ENCODE data around the gene MNX1.
A peak's percentile ranks its signal among the peaks of the same experiment; 100 is the strongest.

Gene MNX1

DNA sequence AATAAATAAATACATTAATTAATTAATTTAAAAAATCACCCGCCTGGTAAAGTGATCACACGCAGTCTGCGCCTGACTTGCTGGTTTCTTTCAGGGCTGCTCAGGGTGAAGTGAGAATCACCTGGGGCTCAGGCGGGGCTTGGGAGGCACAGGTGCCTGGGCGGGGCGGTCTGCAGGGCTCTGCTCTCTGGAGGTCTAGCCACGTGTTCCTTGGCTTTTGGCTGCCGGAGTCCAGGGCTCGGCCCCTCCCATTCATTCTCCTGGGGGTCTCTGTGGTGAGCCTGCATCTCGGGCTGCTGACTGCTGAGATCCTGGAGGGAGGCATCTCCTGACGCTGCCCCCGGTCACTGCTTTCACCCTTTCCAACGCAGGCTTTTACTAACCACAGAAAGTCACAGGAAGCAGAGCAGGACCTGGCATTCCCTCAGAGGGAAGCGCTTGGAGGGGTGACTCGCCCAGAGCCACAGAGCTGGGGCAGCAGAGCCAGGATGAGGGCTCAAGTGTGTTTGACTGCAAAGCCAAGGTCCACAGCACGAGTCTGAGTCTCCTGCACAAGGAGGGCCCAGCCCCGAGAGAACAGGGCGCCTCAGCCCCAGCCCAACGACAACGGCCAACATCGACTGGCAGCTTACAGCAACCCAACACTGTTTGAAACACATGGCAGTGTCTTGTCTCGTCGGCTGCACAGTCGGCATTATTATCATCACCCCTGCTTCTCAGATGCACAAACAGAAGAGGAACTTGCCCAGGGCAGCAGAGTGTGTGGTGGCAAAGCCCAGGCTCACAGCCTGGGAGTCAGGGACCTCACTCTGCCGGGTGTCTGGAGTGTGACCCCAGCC, 22.4 kb upstream of the MNX1 start:
- DNase-seq, result no peak

DNA sequence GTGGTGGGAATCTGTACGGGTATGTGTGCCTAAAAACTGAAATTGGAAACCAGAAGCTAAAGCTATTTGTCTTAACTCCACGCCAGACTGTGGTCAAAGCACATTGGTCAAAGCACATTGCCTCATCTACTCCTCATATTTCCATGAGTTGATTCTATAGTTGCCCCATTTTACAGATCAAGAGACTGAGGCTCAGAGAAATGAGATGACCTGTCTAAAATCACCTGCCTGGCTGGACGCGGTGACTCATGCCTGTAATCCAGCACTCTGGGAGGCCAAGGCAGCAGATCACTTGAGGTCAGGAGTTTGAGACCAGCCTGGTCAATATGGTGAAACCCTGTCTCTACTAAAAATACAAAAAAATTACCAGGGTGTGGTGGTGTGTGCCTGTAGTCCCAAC, 21.7 kb upstream of the MNX1 start:
- DNase-seq, result no peak

DNA sequence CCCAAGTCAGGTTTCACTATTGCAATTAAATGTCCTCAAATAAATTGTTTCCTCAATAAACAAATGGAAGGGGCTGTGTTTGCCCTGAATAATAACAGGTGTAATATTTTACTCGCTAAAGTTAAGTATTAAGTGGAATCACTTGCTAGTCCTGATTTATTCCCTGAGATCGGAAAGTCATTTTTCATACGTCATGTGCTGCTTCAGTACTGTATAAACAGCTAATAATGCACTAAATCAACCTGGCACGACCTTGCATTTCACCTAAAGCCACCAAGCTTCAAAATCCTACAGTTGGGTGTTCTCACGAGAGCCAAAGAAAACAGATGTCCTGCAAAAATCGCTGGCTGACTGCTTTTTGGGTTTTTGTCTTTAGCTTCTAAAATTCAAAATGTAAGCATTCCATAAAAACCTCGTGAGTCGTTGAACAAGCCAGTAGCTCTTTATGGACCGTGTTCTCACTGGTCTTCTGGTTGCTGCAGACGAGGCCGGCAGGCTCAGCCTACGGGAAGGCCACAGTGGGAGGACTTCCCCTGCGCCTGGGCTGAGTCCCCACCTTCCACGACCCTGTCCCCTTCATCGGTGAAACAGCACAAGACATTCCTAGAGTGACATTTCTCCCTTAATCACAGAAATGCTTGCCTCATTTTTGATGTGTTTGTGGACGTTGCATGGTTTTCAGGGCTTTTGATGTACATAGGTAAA, 17.9 kb upstream of the MNX1 start:
- DNase-seq, result no peak

DNA sequence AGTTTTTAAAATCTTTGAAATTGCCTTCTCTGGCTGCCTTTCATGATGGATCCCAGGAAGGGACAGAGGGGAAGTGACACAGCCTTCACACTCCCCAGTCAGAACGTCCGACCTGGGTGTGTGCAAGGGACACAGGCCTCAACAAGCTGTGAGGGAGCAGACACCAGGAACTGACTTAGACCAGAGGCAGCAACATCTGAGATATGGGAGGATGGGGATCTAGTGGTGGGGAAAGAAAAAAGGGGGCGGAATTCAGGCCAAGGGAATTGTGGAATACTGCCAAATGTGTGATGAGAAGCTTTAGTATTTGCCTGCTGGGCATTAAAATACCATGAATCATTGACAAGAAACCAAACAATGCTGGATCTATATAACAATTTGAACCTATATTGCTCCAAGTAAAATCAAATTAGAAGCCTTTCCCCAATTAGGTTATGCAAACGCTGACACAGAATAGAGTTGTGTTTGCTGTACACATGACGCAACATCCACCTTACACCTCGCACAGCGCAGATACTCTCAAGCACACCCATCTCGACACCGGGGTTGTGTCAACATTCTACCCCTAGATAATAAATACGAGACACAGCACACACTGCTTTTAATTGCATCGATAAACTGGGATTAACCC, 17.2 kb upstream of the MNX1 start:
- no peak for DNase-seq

DNA sequence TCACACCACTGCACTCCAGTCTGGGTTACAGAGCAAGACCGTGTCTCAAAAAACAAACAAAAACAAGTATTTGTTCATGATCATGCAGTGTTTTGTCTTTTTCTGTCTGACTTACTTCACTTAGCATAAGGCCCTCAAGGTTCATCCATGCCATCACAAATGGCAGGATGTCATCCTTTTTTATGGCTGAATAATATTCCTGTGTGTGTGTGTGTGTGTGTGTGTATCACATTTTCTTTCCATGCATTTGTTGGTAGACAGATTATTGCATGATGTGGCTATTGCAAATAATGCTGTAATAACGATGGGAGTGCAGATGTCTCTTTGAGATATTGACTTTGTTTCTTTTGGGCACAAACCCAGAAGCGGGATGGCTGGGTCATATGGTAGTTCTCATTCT, 14.3 kb upstream of the MNX1 start:
- DNase-seq, result no peak

DNA sequence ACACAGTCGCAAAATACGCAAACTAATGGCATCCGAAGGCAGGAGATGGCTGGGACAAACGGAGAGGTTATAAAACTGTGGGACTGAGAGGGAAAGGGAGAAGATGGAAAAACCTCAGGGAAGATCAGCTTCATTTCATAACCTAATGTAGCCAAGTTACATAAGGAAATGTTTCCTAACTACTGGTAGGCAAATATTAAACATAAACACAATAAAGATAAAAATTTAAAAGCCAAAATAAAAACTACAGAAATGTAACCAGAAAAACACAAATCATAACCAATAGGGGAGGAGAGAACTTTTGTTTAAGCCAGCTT, 13.1 kb upstream of the MNX1 start:
- DNase-seq, result no peak

DNA sequence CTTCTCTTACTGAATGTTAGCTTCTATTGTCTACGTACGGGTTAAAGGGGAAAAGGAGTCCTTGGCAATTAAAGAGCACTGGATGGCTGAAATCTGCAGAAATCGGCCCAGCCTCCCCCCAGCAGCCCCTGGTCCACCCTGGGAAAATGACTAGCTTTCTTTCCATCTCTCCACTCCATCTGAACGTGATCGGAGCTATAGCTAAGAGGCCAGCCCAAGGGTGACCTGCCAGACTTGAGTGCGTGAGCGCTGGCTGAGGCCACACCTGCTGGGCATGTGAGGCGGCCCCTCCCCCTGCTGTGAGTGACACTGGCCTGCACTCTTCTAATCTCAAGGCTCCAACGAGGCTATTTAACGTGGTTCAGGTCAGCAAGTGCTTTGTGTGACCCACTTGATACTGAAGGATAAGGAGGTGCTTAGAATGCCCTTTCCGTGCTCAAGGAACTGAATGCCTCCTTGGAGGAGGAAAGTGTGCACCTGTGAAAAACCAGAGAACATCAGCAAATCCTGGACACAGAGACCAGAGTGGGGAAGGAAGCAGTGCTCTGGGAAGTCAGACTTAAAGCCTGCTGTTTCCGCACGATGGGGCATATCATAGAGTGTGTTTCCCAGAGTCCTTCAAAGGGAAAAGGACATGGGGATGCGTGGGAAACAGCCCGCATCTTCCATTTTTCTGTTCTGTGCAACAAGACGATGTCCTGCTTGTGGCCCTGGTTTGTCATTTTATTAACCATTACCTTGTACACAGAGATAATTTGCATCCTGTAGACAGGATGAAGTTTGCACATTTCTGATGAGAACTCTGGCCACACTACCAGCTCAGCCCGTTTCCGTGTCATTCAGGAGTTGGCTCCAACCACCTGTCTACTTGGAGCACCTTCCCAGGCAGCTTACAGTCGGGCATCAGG, 12.5 kb upstream of the MNX1 start:
- no peak for DNase-seq

DNA sequence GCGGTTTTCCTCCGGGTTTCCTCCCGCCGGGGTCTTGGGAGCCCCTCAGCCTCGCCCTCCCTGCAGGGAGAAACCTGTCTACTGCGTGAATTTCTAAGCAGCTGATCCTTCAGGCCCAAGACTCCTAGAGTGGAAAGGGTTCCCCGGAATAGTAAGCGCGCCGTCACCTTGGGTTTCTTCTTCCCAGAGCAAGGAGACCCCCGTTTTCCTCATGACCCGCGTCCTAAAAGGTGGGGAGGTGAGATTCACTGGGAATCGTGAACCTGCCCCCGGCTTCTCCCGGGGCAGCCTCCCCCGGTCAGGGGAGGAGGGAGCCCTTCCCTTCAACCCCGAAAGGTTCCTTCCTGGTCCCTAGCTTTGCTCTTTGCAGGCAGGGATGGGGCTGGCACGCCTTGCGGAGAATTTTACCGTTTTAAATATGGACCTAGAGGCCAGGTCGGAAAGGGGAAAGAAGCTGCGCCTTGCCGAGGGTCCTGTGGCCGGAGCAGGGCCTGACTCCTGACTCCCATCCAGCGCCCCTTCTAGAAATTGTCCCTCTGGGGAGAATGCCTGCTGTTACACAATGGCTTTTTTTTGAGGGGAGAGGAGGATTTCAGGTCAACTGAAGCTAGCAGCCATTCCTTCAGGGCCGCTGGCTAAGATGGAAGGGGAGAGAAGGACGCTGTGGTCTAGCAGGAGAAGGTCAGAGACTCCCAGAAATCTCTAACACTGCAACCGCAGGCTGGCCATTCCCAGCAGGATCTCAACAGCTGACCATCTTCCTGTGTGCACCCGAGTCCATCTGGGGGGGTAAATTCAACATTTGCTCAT, 11.6 kb upstream of the MNX1 start:
- DNase-seq, result no peak

DNA sequence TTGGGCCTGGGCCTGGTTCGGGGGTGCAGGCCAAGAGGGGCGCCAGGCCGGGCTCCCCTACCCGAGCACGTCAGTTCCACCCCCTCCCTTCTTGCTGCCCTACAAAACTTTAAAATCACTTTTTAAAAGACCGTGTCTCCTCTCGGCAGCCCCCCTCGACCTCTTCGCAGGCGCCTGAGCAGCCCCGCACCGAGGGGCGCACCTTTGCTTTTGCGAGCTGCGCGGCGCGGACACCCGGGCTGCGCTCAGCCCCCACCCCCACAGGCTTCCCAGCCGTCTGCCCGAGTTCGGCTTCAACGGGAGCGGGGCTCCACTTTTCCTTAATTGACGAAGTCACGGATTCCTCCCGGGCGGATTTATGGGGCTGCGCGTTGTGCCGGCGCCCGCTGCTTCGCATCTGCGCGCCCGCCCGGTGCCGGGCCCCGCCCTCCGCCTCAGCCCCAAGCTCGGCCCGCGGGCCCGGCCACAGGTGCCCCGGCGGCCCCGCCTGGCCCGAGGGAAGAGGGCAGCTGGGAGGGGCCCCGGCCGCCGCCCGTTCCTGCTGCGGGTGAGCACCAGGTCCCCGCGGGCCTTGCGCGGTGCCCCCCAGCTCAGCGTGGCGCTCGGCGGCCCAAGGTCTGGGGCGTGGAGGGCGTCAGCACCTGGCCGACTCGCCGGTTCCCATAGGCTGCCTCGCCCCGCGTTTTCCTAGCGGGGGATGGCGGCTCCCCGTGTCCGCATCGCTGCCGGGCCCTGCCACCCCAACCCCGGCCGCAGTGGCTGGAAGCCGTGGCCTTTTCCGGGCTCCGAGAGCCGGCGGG, 10.8 kb upstream of the MNX1 start:
- no peak for DNase-seq

DNA sequence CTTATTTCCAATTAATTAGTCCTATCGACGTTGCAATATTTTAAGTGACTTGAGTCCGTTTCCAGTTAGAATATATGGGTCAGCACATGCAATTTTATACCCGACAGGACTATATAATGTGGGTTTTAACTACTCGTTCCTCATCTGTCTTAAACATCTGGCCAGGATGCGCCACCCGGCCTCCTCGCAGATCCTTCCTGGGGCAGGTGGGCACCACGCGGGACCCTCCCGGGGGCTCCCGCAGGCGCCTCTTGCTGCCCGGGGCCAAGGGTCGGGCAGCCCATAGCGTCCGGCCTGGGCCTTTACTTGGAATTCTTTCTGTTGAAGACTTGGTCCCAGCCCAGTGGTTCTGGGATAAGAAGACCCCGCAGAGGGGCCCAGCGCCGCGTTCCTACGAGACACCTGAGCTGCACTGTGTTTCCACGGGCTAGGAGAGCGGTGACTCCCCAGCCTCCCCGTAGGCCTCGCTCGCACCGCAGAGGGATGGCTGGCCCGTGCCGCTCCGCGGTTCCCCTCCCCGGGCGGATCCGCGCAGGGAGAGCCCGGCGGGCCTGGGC, 10.1 kb upstream of the MNX1 start:
- DNase-seq, result no peak

DNA sequence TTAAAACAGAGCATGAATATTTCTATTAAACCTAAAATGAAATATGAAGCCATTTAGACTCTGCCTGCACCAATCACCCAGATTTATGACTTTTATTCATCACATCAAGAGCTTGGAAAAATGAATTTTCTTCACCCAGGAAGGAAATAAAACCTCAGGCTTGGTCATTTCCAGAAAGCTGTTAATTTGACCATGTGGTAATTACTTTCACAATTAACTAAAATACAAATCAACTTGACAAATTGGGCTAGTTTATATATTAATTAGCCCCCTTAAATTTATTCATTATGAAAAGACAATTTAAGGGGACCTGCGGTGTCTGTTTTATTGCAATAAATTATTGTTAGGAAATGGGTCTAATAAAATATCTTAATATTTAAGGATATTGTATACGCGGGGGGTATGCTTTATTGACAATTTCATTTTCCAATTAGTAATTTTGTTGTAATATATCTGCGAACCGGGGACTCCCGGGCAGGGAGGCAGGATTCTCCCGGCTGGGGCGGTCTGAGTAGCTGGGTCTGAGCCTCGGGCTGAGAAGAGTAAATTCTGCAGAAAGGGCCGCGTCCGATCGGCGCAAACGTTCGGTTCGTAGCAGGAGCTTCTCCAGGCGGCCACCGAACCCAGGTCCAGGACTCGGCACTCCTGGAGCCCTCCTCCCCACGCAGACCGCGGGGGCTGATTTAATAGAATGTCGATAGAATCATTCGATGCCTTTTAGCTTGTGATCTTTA, 9.4 kb upstream of the MNX1 start:
- no peak for DNase-seq

DNA sequence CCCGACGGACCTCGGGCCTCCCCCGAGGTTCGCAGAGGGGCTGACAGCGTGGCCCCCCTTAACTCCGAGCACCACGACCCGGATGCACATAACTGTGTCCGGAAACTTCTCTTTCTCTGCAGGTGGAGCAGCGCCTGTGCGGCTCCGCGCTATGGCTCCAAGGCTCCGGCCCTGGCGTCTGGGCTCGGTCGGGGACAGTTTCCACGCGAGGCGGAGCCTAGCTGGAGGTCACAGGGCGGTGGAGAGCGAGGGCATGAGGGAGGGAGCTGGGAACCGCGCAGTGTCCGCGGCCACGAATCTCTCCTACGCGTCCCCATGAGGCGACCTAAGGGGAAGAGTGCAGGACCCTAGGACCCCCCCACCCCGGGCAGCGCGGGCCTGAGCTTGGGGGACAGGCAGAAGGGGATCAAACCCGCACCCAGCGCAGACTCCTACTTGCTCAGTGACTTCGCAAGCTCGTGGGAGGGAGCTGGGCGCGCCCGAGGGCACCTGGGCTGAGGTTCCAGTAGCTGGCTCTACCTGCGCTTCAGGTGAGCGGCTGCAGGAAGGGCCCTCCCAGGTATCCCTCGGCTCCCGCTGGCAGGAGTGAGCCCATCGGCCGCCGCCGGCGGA, 8.6 kb upstream of the MNX1 start:
- no peak for DNase-seq

DNA sequence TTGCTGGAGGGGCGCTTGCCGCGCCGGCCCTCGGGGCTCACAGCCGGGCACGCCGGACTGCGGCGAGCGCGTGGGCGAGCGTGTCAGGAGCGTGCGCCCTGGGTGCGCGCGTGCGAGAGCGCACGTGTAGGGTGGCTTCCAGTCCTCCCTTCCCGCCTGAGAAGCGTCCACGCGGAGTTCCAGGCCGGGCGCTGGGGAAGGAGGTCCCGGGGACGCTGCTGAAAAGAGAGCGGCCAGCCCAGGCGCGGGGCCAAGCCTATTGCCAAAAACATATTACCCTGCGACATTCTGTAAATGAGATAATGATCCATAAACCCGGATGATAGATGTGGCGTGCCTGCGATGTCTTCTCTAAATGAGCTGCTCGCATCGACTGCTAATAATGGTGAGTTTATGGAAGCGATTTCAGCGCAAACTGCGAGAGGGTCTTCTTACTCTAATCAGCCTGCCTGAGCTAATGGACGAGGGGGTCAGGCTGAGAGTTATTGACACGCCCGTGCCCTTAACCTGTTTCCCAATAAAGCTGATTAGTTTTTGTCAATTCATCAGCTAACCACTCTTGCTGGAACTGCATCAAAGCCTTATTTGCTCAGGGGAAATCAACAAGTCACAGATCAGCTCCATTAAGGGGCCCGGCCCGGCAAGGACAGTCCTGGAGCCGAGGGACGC, 8.0 kb upstream of the MNX1 start:
- no peak for DNase-seq

DNA sequence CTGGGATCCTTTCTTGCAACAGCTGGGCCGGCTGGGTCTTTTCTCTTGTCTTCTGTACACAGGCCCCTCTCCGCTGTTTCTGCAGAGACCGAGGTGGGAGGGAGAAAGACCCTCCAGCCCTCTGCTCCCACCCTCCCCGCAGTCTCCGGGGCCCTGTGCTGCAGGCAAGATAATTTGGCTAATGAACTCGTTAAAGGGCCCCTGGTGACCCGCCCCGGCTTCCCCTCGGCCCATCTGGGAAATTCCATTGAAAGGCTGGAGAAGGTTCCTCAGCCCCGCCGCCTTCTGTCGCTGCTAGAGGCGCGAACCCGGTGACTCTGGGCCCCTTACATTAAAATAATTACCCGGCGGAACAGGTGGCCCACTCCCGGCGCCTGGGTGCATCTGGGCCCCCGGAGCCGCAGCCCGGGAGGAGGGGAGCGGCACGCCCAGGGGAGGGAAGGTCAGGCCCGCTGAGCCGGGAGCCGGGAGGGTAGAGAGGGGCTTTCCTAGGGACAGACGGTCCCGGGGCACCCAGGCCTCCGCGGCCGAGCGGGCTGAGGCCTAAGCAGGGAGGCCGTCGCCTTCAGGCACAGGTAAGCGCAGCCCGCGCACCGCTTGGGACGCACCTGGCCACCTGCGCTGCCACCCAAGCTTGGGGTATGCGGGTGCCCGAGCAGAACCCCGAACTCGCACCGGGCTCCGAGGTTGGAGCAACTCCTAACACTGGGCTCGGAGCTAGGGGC, 7.3 kb upstream of the MNX1 start:
- no peak for DNase-seq

DNA sequence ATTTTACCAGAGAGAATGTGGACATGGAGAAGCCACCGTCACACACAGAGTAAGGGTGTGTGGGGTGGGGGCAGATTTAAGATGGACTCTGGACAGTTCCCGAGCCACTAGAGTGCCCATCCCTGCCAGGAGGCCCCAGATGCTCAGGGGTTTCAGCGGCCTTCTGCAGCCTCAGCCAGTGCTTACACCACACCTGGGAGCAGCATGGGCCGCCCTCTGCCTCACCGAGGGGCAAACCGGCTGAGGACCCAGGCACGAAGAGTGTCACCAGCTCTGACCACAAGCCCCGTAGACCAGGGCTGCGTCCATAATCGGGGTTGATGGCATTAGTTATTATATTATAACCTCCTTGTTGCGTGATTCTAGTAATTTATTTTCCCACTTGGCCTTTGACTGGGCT, 6.7 kb upstream of the MNX1 start:
- no peak for DNase-seq

DNA sequence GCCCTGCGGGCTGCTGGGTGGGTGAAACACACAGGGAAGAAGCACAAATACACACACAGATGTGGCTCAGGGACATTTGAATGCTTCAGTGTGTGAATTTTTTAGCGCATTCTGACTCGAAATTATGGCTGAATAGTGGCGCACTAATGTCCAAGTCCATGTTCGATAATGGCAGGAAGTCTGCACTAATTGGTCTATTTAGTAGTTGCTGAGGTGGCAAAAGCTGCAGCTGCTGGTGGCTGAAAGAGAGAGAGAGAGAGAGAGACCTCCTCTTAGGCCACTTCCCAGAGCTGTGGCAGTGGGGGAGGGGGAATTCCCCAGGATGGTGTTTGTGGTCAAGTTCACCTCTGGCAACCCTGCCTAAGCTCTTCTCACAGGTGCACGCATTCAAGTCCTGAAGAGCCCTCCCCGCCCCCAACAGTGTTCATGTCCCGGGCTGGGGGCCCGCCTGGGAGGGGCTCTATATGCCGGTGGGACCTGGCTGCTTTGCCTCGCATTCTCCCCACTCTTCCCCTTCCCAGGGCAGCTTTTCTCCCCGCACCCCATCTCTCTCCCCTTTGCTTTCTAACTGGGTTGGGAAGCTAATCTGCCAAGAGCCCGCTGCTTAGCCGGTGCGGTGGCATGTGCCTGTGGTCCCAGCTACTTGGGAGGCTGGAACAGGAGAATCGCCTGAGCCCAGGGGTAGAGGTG, 6.0 kb upstream of the MNX1 start:
- DNase-seq, result peak; percentile 45

DNA sequence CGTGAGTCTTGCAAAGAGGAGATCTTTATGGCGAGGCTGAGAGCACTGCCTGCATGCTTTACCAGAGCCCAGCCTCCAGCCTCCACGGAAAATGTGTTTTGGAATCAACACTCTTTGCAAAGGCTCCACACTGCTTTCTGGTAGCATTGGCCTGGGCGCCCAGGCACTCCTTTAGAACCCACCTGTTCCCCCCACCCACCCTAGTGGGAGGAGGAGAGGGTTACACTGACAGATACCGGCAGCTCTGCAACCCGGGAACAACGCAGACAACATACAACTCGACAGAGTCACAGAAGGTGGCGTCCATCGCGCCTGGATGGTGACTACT, 5.5 kb upstream of the MNX1 start:
- DNase-seq, result no peak

Measured in activated CD4-positive, alpha-beta T cell treated with anti-CD3 and anti-CD28 coated beads, Interleukin-2, Interleukin-6, amounts not matched to agents 100 ng/mL and 50 ng/mL, durations not matched to agents 16 hours and 8 hours (primary cell).